CD14-positive monocyte (primary cell): ENCODE data around the gene THAP7. TPM values are rescaled to one million over a fixed set of nuclear protein-coding genes. Genes with fewer than 3 reads are reported as not detected.
A peak's percentile ranks its signal among the peaks of the same experiment; 100 is the strongest.

Experiments
- DNase-seq, 3 donors: peaks; one replicate each; pipeline ENCODE4 v3.0.0-alpha.2; 2011 to 2022
- H2AFZ ChIP-seq: 2 replicates; pipeline ENCODE4 v1.6.0; 2012; ENCODE audit warnings: mild to moderate bottlenecking, low read depth, low read length, inconsistent platforms; ENCODE audit not compliant: insufficient read depth, poor library complexity, severe bottlenecking
- H3K27ac ChIP-seq, 2 donors: 1 replicate in 1 of 2; 2 replicates in 1 of 2; pipeline ENCODE4 v1.5.1; 2012 to 2013; ENCODE audit warnings: low read length in 2 of 2, control low read depth in 1 of 2, inconsistent platforms in 1 of 2, low read depth in 1 of 2, mild to moderate bottlenecking in 1 of 2
- H3K27me3 ChIP-seq, 2 donors: one replicate each; pipeline versions ENCODE4 v1.6.0 to v1.6.1; 2011 to 2013; ENCODE audit warnings: low read length in 2 of 2; ENCODE audit not compliant: control insufficient read depth in 2 of 2, insufficient read depth in 2 of 2
- H3K36me3 ChIP-seq, 2 donors: replicated peaks in 1 of 2; 1 replicate in 1 of 2; 2 replicates in 1 of 2; pipeline versions ENCODE4 v1.5.1 to v1.6.1; 2012 to 2013; ENCODE audit warnings: low read length in 2 of 2, control low read depth in 1 of 2, inconsistent platforms in 1 of 2, mild to moderate bottlenecking in 1 of 2; ENCODE audit not compliant: insufficient read depth in 2 of 2, control insufficient read depth in 1 of 2
- H3K4me1 ChIP-seq, 2 donors: 1 replicate in 1 of 2; 2 replicates in 1 of 2; pipeline versions ENCODE4 v1.5.1 to v1.6.1; 2012 to 2013; ENCODE audit warnings: low read length in 2 of 2, control low read depth in 1 of 2, inconsistent platforms in 1 of 2, mild to moderate bottlenecking in 1 of 2, moderate library complexity in 1 of 2; ENCODE audit not compliant: insufficient read depth in 2 of 2, control insufficient read depth in 1 of 2
- H3K4me2 ChIP-seq: replicated peaks from 2 replicates; pipeline ENCODE3; 2012; ENCODE audit warnings: low read length, moderate library complexity, mild to moderate bottlenecking; ENCODE audit not compliant: poor library complexity, severe bottlenecking; ENCODE audit errors: extremely low read depth
- H3K4me3 ChIP-seq, 3 experiments: fragments of 200-600 bp in 1 of 3; sonication (generic) in 1 of 3; replicated peaks in 1 of 3; 1 replicate in 2 of 3; 2 replicates in 1 of 3; pipeline ENCODE4 v1.5.1; 2011 to 2013; ENCODE audit warnings: low read length in 3 of 3, mild to moderate bottlenecking in 3 of 3, control low read depth in 2 of 3, low read depth in 2 of 3, inconsistent platforms in 1 of 3, moderate library complexity in 1 of 3
- H3K79me2 ChIP-seq: 2 replicates; pipeline ENCODE4 v1.6.0; 2012; ENCODE audit warnings: mild to moderate bottlenecking, control low read depth, inconsistent platforms, low read length, moderate library complexity; ENCODE audit not compliant: insufficient read depth
- H3K9ac ChIP-seq: 2 replicates; pipeline ENCODE4 v1.6.0; 2017; ENCODE audit warnings: low read length, mild to moderate bottlenecking; ENCODE audit not compliant: insufficient read depth, poor library complexity, severe bottlenecking
- H3K9me3 ChIP-seq, 2 donors: replicated peaks in 1 of 2; 1 replicate in 1 of 2; 2 replicates in 1 of 2; pipeline versions ENCODE4 v1.5.1 to v1.6.1; 2012 to 2013; ENCODE audit warnings: low read length in 2 of 2, control low read depth in 1 of 2; ENCODE audit not compliant: control insufficient read depth in 1 of 2, insufficient read depth in 1 of 2
- H4K20me1 ChIP-seq: 2 replicates; pipeline ENCODE4 v1.6.0; 2012; ENCODE audit warnings: mild to moderate bottlenecking, low read length, control low read depth, moderate library complexity; ENCODE audit not compliant: insufficient read depth
- H3K27ac Mint-ChIP-seq, 7 donors: one replicate each; pipeline ENCODE4 v1.8.0; 2020; ENCODE audit warnings: mild to moderate bottlenecking in 7 of 7, mixed read lengths in 7 of 7, moderate library complexity in 6 of 7, inconsistent platforms in 2 of 7
- H3K27me3 Mint-ChIP-seq, 3 donors: one replicate each; pipeline ENCODE4 v1.8.0; 2021 to 2022; ENCODE audit warnings: low read depth in 3 of 3, mild to moderate bottlenecking in 3 of 3, mixed read lengths in 3 of 3, moderate library complexity in 3 of 3, inconsistent platforms in 1 of 3
- H3K36me3 Mint-ChIP-seq, 2 donors: one replicate each; pipeline ENCODE4 v1.8.0; 2020; ENCODE audit warnings: mixed read lengths in 2 of 2, inconsistent platforms in 1 of 2, mild to moderate bottlenecking in 1 of 2
- H3K4me1 Mint-ChIP-seq: one replicate; pipeline ENCODE4 v1.8.0; 2020; ENCODE audit warnings: mild to moderate bottlenecking, mixed read lengths
- H3K4me3 Mint-ChIP-seq, 2 donors: one replicate each; pipeline ENCODE4 v1.8.0; 2020; ENCODE audit warnings: mild to moderate bottlenecking in 2 of 2, mixed read lengths in 2 of 2, moderate library complexity in 1 of 2
- H3K9me3 Mint-ChIP-seq, 7 donors: one replicate each; pipeline ENCODE4 v1.8.0; 2020 to 2022; ENCODE audit warnings: mixed read lengths in 7 of 7, mild to moderate bottlenecking in 6 of 7, moderate library complexity in 6 of 7, inconsistent platforms in 2 of 7
- WGBS: methylation state at CpG from one replicate; pipeline ENCODE4 v1.1.5; 2013; ENCODE audit warnings: missing lambda C conversion rate; ENCODE audit not compliant: insufficient coverage; 5-methylcytosine and 5-hydroxymethylcytosine counted together
- intact Hi-C, 2 donors: fragments of 100-400 bp; cut with micrococcal nuclease; formaldehyde crosslinking; loops; one replicate each; pipeline versions ENCODE4 v1.15.0 to v1.15.1; 2023
- polyA plus RNA-seq, 3 donors: library from polyadenylated mRNA; depleted of rRNA in 1 of 3; unstranded in 2 of 3; stranded (reverse) in 1 of 3; fragments of 300-500 nt in 2 of 3; fragments of >200 nt in 1 of 3; fragmentation: Illumina TruSeq in 2 of 3; gene quantifications; 1 replicate in 2 of 3; 2 replicates in 1 of 3; pipeline ENCODE4 v1.2.3, GENCODE V29; 2012 to 2021
- TF ChIP-seq, protein P1 (sequence below): fragments of 200-600 bp; IDR thresholded peaks from one replicate; pipeline ENCODE4 v1.8.0; 2022; ENCODE audit warnings: antibody characterized with exemption, mild to moderate bottlenecking

The THAP7 gene
- polyA plus RNA-seq, 3 donors = 18.4 to 22.9 (median 19.8) TPM

DNA sequence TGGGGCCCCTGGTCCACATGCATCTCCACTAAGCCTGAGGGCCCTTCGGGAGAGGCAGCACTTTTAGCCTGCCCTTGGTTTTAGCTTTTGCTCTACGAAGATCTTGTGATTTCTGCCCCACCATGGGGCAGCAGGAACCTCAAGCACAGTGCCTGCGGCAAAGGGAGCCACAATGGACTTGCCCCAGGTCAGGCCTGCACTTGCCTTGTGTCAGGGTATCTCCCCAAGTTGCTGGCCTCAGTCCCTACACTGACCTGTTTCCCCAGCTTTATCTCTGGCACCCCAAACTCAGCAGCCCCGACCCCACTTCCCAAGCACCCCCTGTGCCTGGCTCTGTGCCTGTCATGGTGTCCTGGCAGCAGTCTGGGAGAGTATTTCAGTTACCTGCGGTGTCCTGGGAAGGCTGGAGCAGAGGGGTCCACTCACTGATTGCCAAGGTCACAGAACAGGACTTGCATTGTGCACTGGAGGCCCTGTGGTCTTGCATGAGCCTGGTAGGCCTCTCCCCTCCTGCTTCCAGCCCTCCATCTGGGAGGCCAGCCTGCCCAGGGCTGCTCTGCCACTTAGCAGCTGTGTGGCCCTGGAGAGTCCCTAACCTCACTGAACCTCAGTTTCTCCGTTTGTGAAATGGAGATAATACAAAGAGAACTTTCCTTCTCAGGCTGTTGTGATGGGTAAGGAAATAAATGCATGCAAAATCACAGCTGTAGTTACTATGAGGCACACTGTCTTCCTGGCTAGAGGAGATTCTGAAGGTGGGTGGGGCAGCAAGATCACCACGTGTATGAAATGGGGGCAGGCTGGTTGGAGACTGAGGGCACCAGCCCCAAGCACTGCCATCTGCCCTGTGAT is 38.5 kb downstream of the THAP7 start:
- Histone ChIP-seq H3K79me2 (peaks cover 14% of the 10 kb centered on the region), H3K9me3 (no peaks in the 10 kb centered on the region), H3K27ac (no peak overlapping the region), H3K9ac (no peak overlapping the region), H4K20me1 (no peaks in the 10 kb centered on the region), H3K4me3 (no peak overlapping the region), H3K4me2 (no peak overlapping the region), H2AFZ (no peak overlapping the region), H3K36me3 (peaks cover 0 to 7% of the 10 kb centered on the region in 2 donors), H3K4me1 (peaks cover 50 to 62% of the 10 kb centered on the region in 2 donors), H3K27me3 (peaks cover 3 to 16% of the 10 kb centered on the region in 2 donors)
- no peak for DNase-seq
- Mint-ChIP-seq H3K9me3 (peaks cover 0 to 9% (median 0%) of the 10 kb centered on the region in 7 donors), H3K27ac (peak overlapping the region in 1 of 7 donors; percentile 25), H3K4me3 (peak overlapping the region in 1 of 2 donors; percentile 62), H3K36me3 (peaks cover 21 to 23% of the 10 kb centered on the region in 2 donors), H3K4me1 (peaks cover 50% of the 10 kb centered on the region), H3K27me3 (peaks cover 18 to 29% (median 26%) of the 10 kb centered on the region in 3 donors)
- intact Hi-C loops = loop anchor here (5.0 to 10.0 kb wide), 2 partner anchors 49 to 61 kb away; no protein-coding TSS in a partner anchor
- WGBS = 90% methylated on average over 5 of the region's 7 CpGs
- TF ChIP-seq, protein P1, sequence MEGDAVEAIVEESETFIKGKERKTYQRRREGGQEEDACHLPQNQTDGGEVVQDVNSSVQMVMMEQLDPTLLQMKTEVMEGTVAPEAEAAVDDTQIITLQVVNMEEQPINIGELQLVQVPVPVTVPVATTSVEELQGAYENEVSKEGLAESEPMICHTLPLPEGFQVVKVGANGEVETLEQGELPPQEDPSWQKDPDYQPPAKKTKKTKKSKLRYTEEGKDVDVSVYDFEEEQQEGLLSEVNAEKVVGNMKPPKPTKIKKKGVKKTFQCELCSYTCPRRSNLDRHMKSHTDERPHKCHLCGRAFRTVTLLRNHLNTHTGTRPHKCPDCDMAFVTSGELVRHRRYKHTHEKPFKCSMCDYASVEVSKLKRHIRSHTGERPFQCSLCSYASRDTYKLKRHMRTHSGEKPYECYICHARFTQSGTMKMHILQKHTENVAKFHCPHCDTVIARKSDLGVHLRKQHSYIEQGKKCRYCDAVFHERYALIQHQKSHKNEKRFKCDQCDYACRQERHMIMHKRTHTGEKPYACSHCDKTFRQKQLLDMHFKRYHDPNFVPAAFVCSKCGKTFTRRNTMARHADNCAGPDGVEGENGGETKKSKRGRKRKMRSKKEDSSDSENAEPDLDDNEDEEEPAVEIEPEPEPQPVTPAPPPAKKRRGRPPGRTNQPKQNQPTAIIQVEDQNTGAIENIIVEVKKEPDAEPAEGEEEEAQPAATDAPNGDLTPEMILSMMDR = no peak

DNA sequence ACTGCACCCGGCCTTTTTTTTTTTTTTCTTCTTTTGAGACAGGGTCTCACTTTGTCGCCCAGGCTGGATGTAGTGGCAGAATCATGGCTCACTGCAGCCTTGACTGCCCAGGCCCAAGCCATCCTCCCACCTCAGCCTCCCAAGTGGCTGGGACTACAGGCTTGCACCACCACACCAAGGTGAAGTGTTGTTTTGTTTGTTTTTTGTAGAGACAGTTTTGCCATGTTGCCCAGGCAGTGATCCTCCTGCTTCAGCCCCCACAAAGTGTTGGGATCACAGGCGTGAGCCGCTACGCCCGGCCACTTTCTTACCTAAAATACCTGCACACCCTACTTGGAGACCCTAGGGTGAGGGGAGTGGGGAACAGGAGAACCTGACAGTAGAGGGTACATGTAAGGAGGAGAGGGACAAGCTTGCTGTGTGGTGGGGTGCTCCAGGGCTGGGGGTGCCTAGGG is 39.4 kb downstream of the THAP7 start:
- intact Hi-C loops = loop anchor here (5.0 to 10.0 kb wide), 2 partner anchors 50 to 62 kb away; no protein-coding TSS in a partner anchor
- H3K27me3 Mint-ChIP-seq = peaks cover 18 to 29% (median 26%) of the 10 kb centered on the region in 3 donors
- no peak overlapping the region for H2AFZ ChIP-seq
- no peaks in the 10 kb centered on the region for H3K9me3 ChIP-seq
- peak overlapping the region in 5 of 7 donors; percentile 14 to 90 (median 77) for H3K27ac Mint-ChIP-seq
- no peak overlapping the region for H3K9ac ChIP-seq
- H3K4me1 ChIP-seq = peaks cover 47 to 61% of the 10 kb centered on the region in 2 donors
- peak overlapping the region in 1 of 2 donors; percentile 22 for H3K27ac ChIP-seq
- WGBS = no CpG with 5 or more reads among the region's 6 CpGs
- no peak for DNase-seq
- peaks cover 23% of the 10 kb centered on the region for H3K79me2 ChIP-seq
- H3K36me3 ChIP-seq = peaks cover 0 to 7% of the 10 kb centered on the region in 2 donors
- H3K4me3 ChIP-seq = no peak overlapping the region
- no peak overlapping the region for H3K4me3 Mint-ChIP-seq
- H3K4me1 Mint-ChIP-seq = peaks cover 48% of the 10 kb centered on the region
- H3K9me3 Mint-ChIP-seq = peaks cover 0 to 9% (median 0%) of the 10 kb centered on the region in 7 donors
- no peaks in the 10 kb centered on the region for H4K20me1 ChIP-seq
- no peak overlapping the region for H3K4me2 ChIP-seq
- H3K36me3 Mint-ChIP-seq = peaks cover 21 to 23% of the 10 kb centered on the region in 2 donors
- peaks cover 3 to 16% of the 10 kb centered on the region in 2 donors for H3K27me3 ChIP-seq
- TF ChIP-seq, protein P1 = no peak
